CD4-positive, alpha-beta T cell (primary cell): ENCODE data around the gene SPOCK1. TPM values are rescaled to one million over a fixed set of nuclear protein-coding genes. Genes with fewer than 3 reads are reported as not detected.

Source experiments
- ATAC-seq: fragments of 200-7000 bp; cut with Tn5 transposase; one replicate; pipeline ENCODE4 v1.10.0; 2022; ENCODE audit warnings: mild to moderate bottlenecking; ENCODE audit not compliant: poor library complexity
- CTCF ChIA-PET: fragments of 350-600 bp; sonication (Branson Sonifier 250); formaldehyde crosslinking; loops from one replicate; lab custom pipeline; 2021; ENCODE audit warnings: antibody characterized with exemption, inconsistent platforms; lab: Charles Lee
- POLR2A ChIA-PET: fragments of 350-600 bp; sonication (Branson Sonifier 250); formaldehyde crosslinking; loops from one replicate; lab custom pipeline; 2021; ENCODE audit warnings: antibody characterized with exemption, inconsistent platforms; lab: Charles Lee
- DNase-seq, 14 experiments: peaks; one replicate each; pipeline ENCODE4 v3.0.0-alpha.2; 2013 to 2020; ENCODE audit warnings: mixed read lengths in 2 of 14
- H3K27ac ChIP-seq, 2 donors: one replicate each; pipeline versions ENCODE4 v1.5.1 to v1.7.0; 2013; ENCODE audit warnings: low read length in 2 of 2, low read depth in 1 of 2, mild to moderate bottlenecking in 1 of 2
- H3K27me3 ChIP-seq, 2 experiments: 1 replicate in 1 of 2; 2 replicates in 1 of 2; pipeline versions ENCODE4 v1.6.1 to v1.7.0; 2013; ENCODE audit warnings: low read length in 2 of 2, control low read depth in 1 of 2, mild to moderate bottlenecking in 1 of 2, moderate library complexity in 1 of 2; ENCODE audit not compliant: insufficient read depth in 2 of 2, control insufficient read depth in 1 of 2
- H3K36me3 ChIP-seq: one replicate; pipeline ENCODE4 v1.6.1; 2013; ENCODE audit warnings: low read length, control low read depth; ENCODE audit not compliant: insufficient read depth
- H3K4me1 ChIP-seq: one replicate; pipeline ENCODE4 v1.6.1; 2013; ENCODE audit warnings: low read length, control low read depth; ENCODE audit not compliant: insufficient read depth
- H3K4me3 ChIP-seq: one replicate; pipeline ENCODE4 v1.5.1; 2013; ENCODE audit warnings: mild to moderate bottlenecking, low read length, moderate library complexity
- H3K9me3 ChIP-seq, 2 experiments: 1 replicate in 1 of 2; 2 replicates in 1 of 2; pipeline versions ENCODE4 v1.6.1 to v1.7.0; 2013; ENCODE audit warnings: low read length in 2 of 2, mild to moderate bottlenecking in 2 of 2, control low read depth in 1 of 2, moderate library complexity in 1 of 2; ENCODE audit not compliant: control insufficient read depth in 1 of 2, insufficient read depth in 1 of 2
- H3K27ac Mint-ChIP-seq: one replicate; pipeline ENCODE4 v1.8.0; 2020; ENCODE audit warnings: mixed read lengths
- H3K27me3 Mint-ChIP-seq: one replicate; pipeline ENCODE4 v1.8.0; 2021; ENCODE audit warnings: mixed read lengths
- H3K36me3 Mint-ChIP-seq: one replicate; pipeline ENCODE4 v1.8.0; 2021; ENCODE audit warnings: low read depth, mixed read lengths
- H3K4me1 Mint-ChIP-seq: one replicate; pipeline ENCODE4 v1.8.0; 2021; ENCODE audit warnings: low read depth, mixed read lengths
- H3K4me3 Mint-ChIP-seq: one replicate; pipeline ENCODE4 v1.8.0; 2020; ENCODE audit warnings: mild to moderate bottlenecking, mixed read lengths
- H3K9me3 Mint-ChIP-seq: one replicate; pipeline ENCODE4 v1.8.0; 2020; ENCODE audit warnings: mixed read lengths
- CTCF ChIP-seq: fragments of 200-600 bp; IDR thresholded peaks from one replicate; pipeline ENCODE4 v1.8.0; 2022; ENCODE audit warnings: antibody characterized with exemption, mild to moderate bottlenecking
- intact Hi-C, 2 experiments: fragments of 100-400 bp; cut with DNase I in 1 of 2; cut with micrococcal nuclease in 1 of 2; formaldehyde crosslinking; loops; one replicate each; pipeline versions ENCODE4 v1.15.1 to v1.9.0; 2023 to 2025; cut with DNase I, micrococcal nuclease
- total RNA-seq, 174 experiments: library from RNA in 2 of 174; stranded (reverse) in 2 of 174; gene quantifications; one replicate each; pipeline ENCODE4 v1.2.3 and lab custom pipeline; 2021 to 2026

The SPOCK1 gene
- total RNA-seq, 2 experiments from 2014 or later: not detected

GRCh38 chr5:137216976-137217598, 282.0 kb downstream of the SPOCK1 start:
- CTCF ChIA-PET: no interaction called here
- Histone ChIP-seq H3K4me3 (no peak overlapping the region), H3K9me3 (peaks cover 0 to 3% of the 10 kb centered on the region in 2 experiments), H3K27me3 (no peaks in the 10 kb centered on the region), H3K4me1 (no peaks in the 10 kb centered on the region), H3K36me3 (no peaks in the 10 kb centered on the region), H3K27ac (no peak overlapping the region)
- Mint-ChIP-seq H3K27me3 (peaks cover 35% of the 10 kb centered on the region), H3K36me3 (no peaks in the 10 kb centered on the region), H3K4me3 (no peak overlapping the region), H3K4me1 (no peaks in the 10 kb centered on the region), H3K27ac (no peak overlapping the region), H3K9me3 (peaks cover 3% of the 10 kb centered on the region)
- DNase-seq (no peak), ATAC-seq (no peak)
- TF ChIP-seq CTCF: no peak
- POLR2A ChIA-PET: no interaction called here
- intact Hi-C loops: no loop called here

GRCh38 chr5:137215780-137216179, 283.3 kb downstream of the SPOCK1 start:
- H3K27me3 Mint-ChIP-seq: peaks cover 25% of the 10 kb centered on the region
- no peak overlapping the region for H3K4me3 Mint-ChIP-seq
- no peaks in the 10 kb centered on the region for H3K4me1 Mint-ChIP-seq
- Histone ChIP-seq H3K4me1 (no peaks in the 10 kb centered on the region), H3K36me3 (no peaks in the 10 kb centered on the region), H3K9me3 (peaks cover 0 to 3% of the 10 kb centered on the region in 2 experiments), H3K4me3 (no peak overlapping the region), H3K27me3 (no peaks in the 10 kb centered on the region), H3K27ac (no peak overlapping the region)
- no peak for TF ChIP-seq CTCF
- ChIA-PET CTCF (no interaction called here), POLR2A (no interaction called here)
- no peak overlapping the region for H3K27ac Mint-ChIP-seq
- H3K9me3 Mint-ChIP-seq: peaks cover 3% of the 10 kb centered on the region
- intact Hi-C loops: no loop called here
- ATAC-seq: no peak
- H3K36me3 Mint-ChIP-seq: no peaks in the 10 kb centered on the region
- no peak for DNase-seq

GRCh38 chr5:137215261-137215660, 283.9 kb downstream of the SPOCK1 start:
- CTCF ChIA-PET: no interaction called here
- POLR2A ChIA-PET: no interaction called here
- H3K36me3 Mint-ChIP-seq: no peaks in the 10 kb centered on the region
- DNase-seq (no peak), ATAC-seq (no peak)
- no peak for TF ChIP-seq CTCF
- H3K27me3 Mint-ChIP-seq: peaks cover 20% of the 10 kb centered on the region
- Histone ChIP-seq H3K9me3 (peaks cover 0 to 3% of the 10 kb centered on the region in 2 experiments), H3K27ac (no peak overlapping the region), H3K4me1 (no peaks in the 10 kb centered on the region), H3K36me3 (no peaks in the 10 kb centered on the region), H3K4me3 (no peak overlapping the region), H3K27me3 (no peaks in the 10 kb centered on the region)
- H3K27ac Mint-ChIP-seq: no peak overlapping the region
- intact Hi-C loops: no loop called here
- H3K4me1 Mint-ChIP-seq: no peaks in the 10 kb centered on the region
- H3K4me3 Mint-ChIP-seq: no peak overlapping the region
- H3K9me3 Mint-ChIP-seq: peaks cover 3% of the 10 kb centered on the region
